Measurements from ENCODE around the gene OXGR1. TPM values are rescaled to one million over a fixed set of nuclear protein-coding genes. Genes with fewer than 3 reads are reported as not detected.
A peak's percentile ranks its signal among the peaks of the same experiment; 100 is the strongest.
"Not testable (repeated sequence)": the region's sequence is repeated elsewhere in the genome, so short reads cannot be mapped to it uniquely, and the experiment has no call there.

Gene OXGR1
- total and polyA plus RNA-seq, 8 donors = 0.37 to 0.50 TPM; not detected in 6

DNA sequence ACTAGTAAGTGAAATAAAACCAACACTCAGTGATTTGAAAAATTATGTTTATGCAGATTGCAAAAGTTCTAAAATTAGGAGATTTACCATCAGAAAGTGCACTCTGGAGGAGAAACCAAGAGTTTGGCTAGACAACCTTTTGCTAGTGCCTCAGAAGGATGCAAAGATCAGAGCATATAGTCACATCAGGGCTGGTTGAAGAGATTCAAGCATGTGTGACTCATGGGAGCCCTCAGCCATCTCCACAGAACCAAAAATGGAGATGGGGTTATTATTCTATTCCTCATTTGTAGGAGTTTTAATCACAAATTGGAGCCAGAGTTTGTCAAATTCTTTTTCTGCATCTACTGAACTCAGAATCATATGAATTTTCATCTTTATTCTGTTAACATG is 32.9 kb upstream of the OXGR1 start:
- Histone ChIP-seq H3K36me3 (no peaks in the 10 kb centered on the region), H3K27ac (peak overlapping the region in 1 of 5 donors; percentile 1), H3K27me3 (no peaks in the 10 kb centered on the region), H3K4me3 (no peak overlapping the region), H3K9me3 (no peaks in the 10 kb centered on the region), H3K4me1 (peaks cover 0 to 8% (median 3%) of the 10 kb centered on the region in 4 donors)
- DNase-seq = no peak
- intact Hi-C loops (cut with DNase I; ENCODE audit: low total_unique reads) = no loop called here
- TF ChIP-seq POLR2AphosphoS5 (IDR thresholded peaks at IDR 0.05) (no peak), EP300 (IDR thresholded peaks at IDR 0.05) (no peak), POLR2A (IDR thresholded peaks at IDR 0.05) (no peak)
- TF ChIP-seq, protein P1, sequence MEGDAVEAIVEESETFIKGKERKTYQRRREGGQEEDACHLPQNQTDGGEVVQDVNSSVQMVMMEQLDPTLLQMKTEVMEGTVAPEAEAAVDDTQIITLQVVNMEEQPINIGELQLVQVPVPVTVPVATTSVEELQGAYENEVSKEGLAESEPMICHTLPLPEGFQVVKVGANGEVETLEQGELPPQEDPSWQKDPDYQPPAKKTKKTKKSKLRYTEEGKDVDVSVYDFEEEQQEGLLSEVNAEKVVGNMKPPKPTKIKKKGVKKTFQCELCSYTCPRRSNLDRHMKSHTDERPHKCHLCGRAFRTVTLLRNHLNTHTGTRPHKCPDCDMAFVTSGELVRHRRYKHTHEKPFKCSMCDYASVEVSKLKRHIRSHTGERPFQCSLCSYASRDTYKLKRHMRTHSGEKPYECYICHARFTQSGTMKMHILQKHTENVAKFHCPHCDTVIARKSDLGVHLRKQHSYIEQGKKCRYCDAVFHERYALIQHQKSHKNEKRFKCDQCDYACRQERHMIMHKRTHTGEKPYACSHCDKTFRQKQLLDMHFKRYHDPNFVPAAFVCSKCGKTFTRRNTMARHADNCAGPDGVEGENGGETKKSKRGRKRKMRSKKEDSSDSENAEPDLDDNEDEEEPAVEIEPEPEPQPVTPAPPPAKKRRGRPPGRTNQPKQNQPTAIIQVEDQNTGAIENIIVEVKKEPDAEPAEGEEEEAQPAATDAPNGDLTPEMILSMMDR (IDR thresholded peaks at IDR 0.05) = no peak

DNA sequence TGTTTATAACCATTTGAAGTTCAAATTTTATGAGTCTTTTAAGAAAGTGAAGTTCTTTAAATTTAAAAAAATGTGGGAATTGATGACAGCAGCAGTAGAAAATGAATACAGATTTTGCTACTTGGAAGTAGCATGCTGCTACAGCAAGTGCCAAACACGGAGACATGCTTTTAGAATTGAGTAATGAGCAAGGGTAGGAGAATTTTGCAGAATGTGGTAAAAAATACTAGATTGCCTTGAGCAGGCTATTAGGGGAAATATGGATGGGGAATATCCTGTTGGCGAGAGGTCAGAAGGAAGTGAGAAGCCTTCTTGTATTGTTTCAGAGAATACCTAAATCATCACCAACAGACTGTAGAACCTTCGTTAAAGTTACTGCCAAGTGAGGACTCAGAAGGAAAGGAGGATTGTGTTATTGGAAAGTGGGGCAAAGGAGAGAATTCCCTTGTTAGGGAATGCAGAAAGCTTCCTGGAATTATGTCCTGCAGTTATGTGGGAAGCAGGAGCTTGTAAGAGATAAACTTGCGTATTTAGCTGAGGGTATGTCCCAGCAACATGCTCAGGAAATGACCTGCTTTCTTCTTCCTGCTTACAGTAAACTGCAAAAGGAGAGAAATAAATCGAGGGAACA is 32.4 kb upstream of the OXGR1 start:
- no peak overlapping the region for H3K4me3 ChIP-seq
- intact Hi-C loops (cut with DNase I; ENCODE audit: low total_unique reads) = no loop called here
- H3K4me1 ChIP-seq = peaks cover 0 to 8% (median 5%) of the 10 kb centered on the region in 4 donors
- H3K36me3 ChIP-seq = no peaks in the 10 kb centered on the region
- H3K27ac ChIP-seq = peak overlapping the region in 1 of 5 donors; percentile 1
- no peaks in the 10 kb centered on the region for H3K27me3 ChIP-seq
- no peak for TF ChIP-seq POLR2AphosphoS5 (IDR thresholded peaks at IDR 0.05)
- TF ChIP-seq, protein P1 (IDR thresholded peaks at IDR 0.05) = no peak
- no peak for TF ChIP-seq EP300 (IDR thresholded peaks at IDR 0.05)
- no peak for TF ChIP-seq POLR2A (IDR thresholded peaks at IDR 0.05)
- DNase-seq = no peak
- 56 to 68% (median 64%) methylated on average over 5 of the region's 5 CpGs for WGBS, 5 donors
- no peaks in the 10 kb centered on the region for H3K9me3 ChIP-seq

DNA sequence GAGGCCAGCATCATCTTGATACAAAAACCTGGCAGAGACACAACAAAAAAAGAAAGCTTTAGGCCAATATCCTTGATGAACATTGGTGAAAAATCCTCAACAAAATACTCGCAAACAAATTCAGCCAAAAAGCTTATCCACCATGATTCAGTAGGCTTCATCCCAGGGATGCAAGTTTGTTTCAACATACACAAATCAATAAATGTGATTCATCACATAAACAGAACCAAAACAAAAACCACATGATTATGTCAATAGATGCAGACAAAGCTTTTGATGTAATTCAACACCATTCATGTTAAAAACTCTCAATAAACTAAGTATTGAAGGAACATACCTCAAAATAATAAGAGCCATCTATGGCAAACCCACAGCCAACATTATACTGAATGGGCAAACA is 29.5 kb upstream of the OXGR1 start:
- H3K9me3 ChIP-seq; DNase-seq; H3K27me3 ChIP-seq; intact Hi-C loops (cut with DNase I; ENCODE audit: low total_unique reads); H3K36me3 ChIP-seq; H3K4me3 ChIP-seq; H3K27ac ChIP-seq: not testable (repeated sequence)
- 83 to 100% (median 98%) methylated on average over 1 of the region's 1 CpG for WGBS, 5 donors
- peaks cover 0 to 16% (median 6%) of the 10 kb centered on the region in 4 donors for H3K4me1 ChIP-seq

DNA sequence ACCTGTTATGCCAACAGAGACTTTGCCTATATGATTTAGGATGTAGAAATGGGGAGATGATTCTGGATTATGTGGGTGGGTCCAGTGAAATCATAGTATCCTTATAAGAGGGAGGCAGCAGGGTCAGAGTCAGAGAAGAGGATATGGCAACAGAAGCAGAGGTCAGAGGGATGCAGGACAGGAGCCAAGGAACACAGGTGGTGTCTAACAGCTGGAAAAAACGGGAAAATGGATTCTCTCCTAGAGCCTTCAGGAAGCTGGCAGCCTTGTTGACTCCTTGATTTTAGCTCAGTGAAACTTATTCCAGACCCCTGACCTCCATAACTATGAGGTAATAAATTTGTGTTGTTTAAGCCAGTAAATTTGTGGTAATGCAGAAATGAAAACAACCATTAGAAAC is 28.8 kb upstream of the OXGR1 start:
- Histone ChIP-seq H3K9me3 (no peaks in the 10 kb centered on the region), H3K4me3 (no peak overlapping the region), H3K27ac (no peak overlapping the region), H3K4me1 (peaks cover 0 to 13% (median 6%) of the 10 kb centered on the region in 4 donors), H3K36me3 (no peaks in the 10 kb centered on the region), H3K27me3 (peaks cover 0 to 9% (median 0%) of the 10 kb centered on the region in 3 donors)
- intact Hi-C loops (cut with DNase I; ENCODE audit: low total_unique reads) = no loop called here
- TF ChIP-seq POLR2A (IDR thresholded peaks at IDR 0.05) (no peak), POLR2AphosphoS5 (IDR thresholded peaks at IDR 0.05) (no peak)
- TF ChIP-seq, protein P1 (IDR thresholded peaks at IDR 0.05) = no peak
- WGBS, 5 donors = 35 to 76% (median 62%) methylated on average over 1 of the region's 1 CpG
- DNase-seq = no peak

DNA sequence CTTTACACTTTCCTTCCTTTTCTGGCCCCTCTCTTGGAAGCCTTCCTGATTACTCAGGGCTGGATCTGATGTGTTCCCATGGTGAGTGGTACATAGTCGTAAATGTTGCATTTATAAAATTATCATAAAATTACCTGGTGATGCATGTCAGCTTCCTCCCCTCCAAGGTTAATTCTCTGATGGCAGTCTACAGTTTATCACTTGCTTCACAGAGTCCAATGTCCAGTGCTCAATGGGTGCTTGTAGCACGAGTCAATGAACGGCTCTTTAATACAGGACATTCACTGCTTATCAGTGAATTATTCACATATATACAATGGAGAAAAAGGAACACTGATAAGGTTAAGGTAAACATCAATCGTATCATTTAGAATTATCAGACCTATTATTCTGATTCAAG is 27.0 kb upstream of the OXGR1 start:
- H3K27me3 ChIP-seq = peaks cover 0 to 9% (median 0%) of the 10 kb centered on the region in 3 donors
- 24 to 54% (median 36%) methylated on average over 4 of the region's 4 CpGs for WGBS, 5 donors
- DNase-seq = peak in 1 of 2 donors; percentile 21
- H3K27ac ChIP-seq = no peak overlapping the region
- no peak overlapping the region for H3K4me3 ChIP-seq
- H3K9me3 ChIP-seq = no peaks in the 10 kb centered on the region
- no peaks in the 10 kb centered on the region for H3K36me3 ChIP-seq
- intact Hi-C loops (cut with DNase I; ENCODE audit: low total_unique reads) = no loop called here
- peaks cover 0 to 14% (median 6%) of the 10 kb centered on the region in 4 donors for H3K4me1 ChIP-seq
- TF ChIP-seq POLR2AphosphoS5 (IDR thresholded peaks at IDR 0.05) = peak in 1 of 3 donors; percentile 16
- TF ChIP-seq EP300 (IDR thresholded peaks at IDR 0.05) = no peak

All from stomach (tissue), 9 donors.